ENCODE results near the gene PKDREJ. TPM values are rescaled to one million over a fixed set of nuclear protein-coding genes. Genes with fewer than 3 reads are reported as not detected.

Gene PKDREJ
- total RNA-seq, 1 experiment from 2014 or later, result 0.02 TPM

GRCh38 chr22:46289244-46289891 lies 26.2 kb upstream of the PKDREJ start (continued):
- TF ChIP-seq STAT6 (CRISPR knock-in tag; conservative IDR thresholded peaks at IDR 0.05; ENCODE audit: low read depth) (no peak), CBFB (CRISPR knock-in tag; IDR thresholded peaks at IDR 0.05; ENCODE audit: low read depth) (no peak)

GRCh38 chr22:46288846-46289243 lies 25.7 kb upstream of the PKDREJ start:
- ChIA-PET CTCF (no interaction called here), POLR2A (no interaction called here)
- no peak for ATAC-seq
- no peaks in the 10 kb centered on the region for H3K9me3 Mint-ChIP-seq
- H3K27me3 Mint-ChIP-seq (ENCODE audit: low read depth), result no peaks in the 10 kb centered on the region
- no peak overlapping the region for H3K27ac Mint-ChIP-seq
- no peak for DNase-seq (ENCODE audit: low spot score)
- peaks cover 25% of the 10 kb centered on the region for H3K36me3 Mint-ChIP-seq
- H3K4me3 Mint-ChIP-seq, result no peak overlapping the region
- TF ChIP-seq ZNF281 (CRISPR knock-in tag; IDR thresholded peaks at IDR 0.05), result no peak
- no peak for TF ChIP-seq TP53 (CRISPR knock-in tag; IDR thresholded peaks at IDR 0.05)
- no peak for TF ChIP-seq ERG (CRISPR knock-in tag; IDR thresholded peaks at IDR 0.05)
- no peak for TF ChIP-seq ZBTB43 (CRISPR knock-in tag; IDR thresholded peaks at IDR 0.05)
- TF ChIP-seq GTF2I (CRISPR knock-in tag; conservative IDR thresholded peaks at IDR 0.05), result no peak
- no peak for TF ChIP-seq CREB1 (CRISPR knock-in tag; IDR thresholded peaks at IDR 0.05)
- TF ChIP-seq CBFB (CRISPR knock-in tag; IDR thresholded peaks at IDR 0.05; ENCODE audit: low read depth), result no peak
- TF ChIP-seq ZNF396 (CRISPR knock-in tag; IDR thresholded peaks at IDR 0.05; ENCODE audit: borderline replicate concordance), result no peak
- no peak for TF ChIP-seq ZNF532 (CRISPR knock-in tag; IDR thresholded peaks at IDR 0.05; ENCODE audit: borderline replicate concordance)
- no peaks in the 10 kb centered on the region for H3K4me1 Mint-ChIP-seq
